ENCODE results near the gene GFRA1.

GFRA1 gene

GRCh38 chr10:116082762-116083161 lies 190.2 kb downstream of the GFRA1 start:
- H3K4me3 ChIP-seq (ENCODE audit: low read depth, low read length), result no peak overlapping the region
- no peak for TF ChIP-seq CTCF (conservative IDR thresholded peaks at IDR 0.05; ENCODE audit: low read depth, low read length)
- DNase-seq (ENCODE audit: low read depth), result no peak

- no peak for DNase-seq (ENCODE audit: low read depth)
These were observed 190.8 kb downstream of the GFRA1 start for GRCh38 chr10:116082206-116082605.

GRCh38 chr10:116080553-116080952 lies 192.5 kb downstream of the GFRA1 start:
- no peak for TF ChIP-seq CTCF (conservative IDR thresholded peaks at IDR 0.05; ENCODE audit: low read depth, low read length)
- DNase-seq (ENCODE audit: low read depth), result peak; percentile 1
- no peak overlapping the region for H3K4me3 ChIP-seq (ENCODE audit: low read depth, low read length)

More at GRCh38 chr10:116082206-116082605, 190.8 kb downstream of the GFRA1 start:
- TF ChIP-seq CTCF (conservative IDR thresholded peaks at IDR 0.05; ENCODE audit: low read depth, low read length), result no peak
- no peak overlapping the region for H3K4me3 ChIP-seq (ENCODE audit: low read depth, low read length)

GRCh38 chr10:116079355-116079754 lies 193.7 kb downstream of the GFRA1 start:
- TF ChIP-seq CTCF (conservative IDR thresholded peaks at IDR 0.05; ENCODE audit: low read depth, low read length), result no peak
- DNase-seq (ENCODE audit: low read depth), result no peak
- no peak overlapping the region for H3K4me3 ChIP-seq (ENCODE audit: low read depth, low read length)

- no peak overlapping the region for H3K4me3 ChIP-seq (ENCODE audit: low read depth, low read length)
- no peak for TF ChIP-seq CTCF (conservative IDR thresholded peaks at IDR 0.05; ENCODE audit: low read depth, low read length)
- DNase-seq (ENCODE audit: low read depth), result no peak
These were observed 196.4 kb downstream of the GFRA1 start for GRCh38 chr10:116076621-116077020.

- TF ChIP-seq CTCF (conservative IDR thresholded peaks at IDR 0.05; ENCODE audit: low read depth, low read length), result no peak
- no peak overlapping the region for H3K4me3 ChIP-seq (ENCODE audit: low read depth, low read length)
- no peak for DNase-seq (ENCODE audit: low read depth)
These were observed 199.5 kb downstream of the GFRA1 start for GRCh38 chr10:116073510-116073909.

GRCh38 chr10:116073001-116073400 lies 200.0 kb downstream of the GFRA1 start:
- no peak for TF ChIP-seq CTCF (conservative IDR thresholded peaks at IDR 0.05; ENCODE audit: low read depth, low read length)
- DNase-seq (ENCODE audit: low read depth), result no peak
- H3K4me3 ChIP-seq (ENCODE audit: low read depth, low read length), result no peak overlapping the region
